Suprapubic skin (tissue), 3 donors: ENCODE data around the gene LOXHD1.

Experiments
- POLR2A ChIP-seq, 2 donors: fragments of 450-650 bp; IDR thresholded peaks; one replicate each; pipeline ENCODE4 v1.6.1; 2017; ENCODE audit warnings: antibody characterized with exemption in 2 of 2, mild to moderate bottlenecking in 2 of 2, moderate library complexity in 2 of 2
- TF ChIP-seq, protein P1 (sequence below), 2 donors: fragments of 200-600 bp in 1 of 2; fragments of 450-650 bp in 1 of 2; sonication (generic) in 1 of 2; IDR thresholded peaks; one replicate each; pipeline ENCODE4 v1.5.1; 2016 to 2019; ENCODE audit warnings: antibody characterized with exemption in 2 of 2, mild to moderate bottlenecking in 1 of 2, moderate library complexity in 1 of 2

GRCh38 chr18:46574000-46574742 is 82.8 kb downstream of the LOXHD1 start:
- TF ChIP-seq, protein P1, sequence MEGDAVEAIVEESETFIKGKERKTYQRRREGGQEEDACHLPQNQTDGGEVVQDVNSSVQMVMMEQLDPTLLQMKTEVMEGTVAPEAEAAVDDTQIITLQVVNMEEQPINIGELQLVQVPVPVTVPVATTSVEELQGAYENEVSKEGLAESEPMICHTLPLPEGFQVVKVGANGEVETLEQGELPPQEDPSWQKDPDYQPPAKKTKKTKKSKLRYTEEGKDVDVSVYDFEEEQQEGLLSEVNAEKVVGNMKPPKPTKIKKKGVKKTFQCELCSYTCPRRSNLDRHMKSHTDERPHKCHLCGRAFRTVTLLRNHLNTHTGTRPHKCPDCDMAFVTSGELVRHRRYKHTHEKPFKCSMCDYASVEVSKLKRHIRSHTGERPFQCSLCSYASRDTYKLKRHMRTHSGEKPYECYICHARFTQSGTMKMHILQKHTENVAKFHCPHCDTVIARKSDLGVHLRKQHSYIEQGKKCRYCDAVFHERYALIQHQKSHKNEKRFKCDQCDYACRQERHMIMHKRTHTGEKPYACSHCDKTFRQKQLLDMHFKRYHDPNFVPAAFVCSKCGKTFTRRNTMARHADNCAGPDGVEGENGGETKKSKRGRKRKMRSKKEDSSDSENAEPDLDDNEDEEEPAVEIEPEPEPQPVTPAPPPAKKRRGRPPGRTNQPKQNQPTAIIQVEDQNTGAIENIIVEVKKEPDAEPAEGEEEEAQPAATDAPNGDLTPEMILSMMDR (IDR thresholded peaks at IDR 0.05), result no peak
- TF ChIP-seq POLR2A (IDR thresholded peaks at IDR 0.05), result no peak
